Activated naive CD8-positive, alpha-beta T cell (primary cell): ENCODE results near the gene KRT80.
A peak's percentile ranks its signal among the peaks of the same experiment; 100 is the strongest.

ENCODE experiments used
- H3K27ac Mint-ChIP-seq: one replicate; pipeline ENCODE4 v1.8.0; 2021; ENCODE audit warnings: mixed read lengths
- H3K27me3 Mint-ChIP-seq: one replicate; pipeline ENCODE4 v1.8.0; 2021; ENCODE audit warnings: mixed read lengths
- H3K36me3 Mint-ChIP-seq: one replicate; pipeline ENCODE4 v1.8.0; 2021; ENCODE audit warnings: mixed read lengths
- H3K4me1 Mint-ChIP-seq: one replicate; pipeline ENCODE4 v1.8.0; 2021; ENCODE audit warnings: low read depth, mixed read lengths
- H3K4me3 Mint-ChIP-seq: one replicate; pipeline ENCODE4 v1.8.0; 2021; ENCODE audit warnings: mild to moderate bottlenecking, mixed read lengths
- H3K9me3 Mint-ChIP-seq: one replicate; pipeline ENCODE4 v1.8.0; 2021; ENCODE audit warnings: low read depth, mixed read lengths

Gene KRT80

GRCh38 chr12:52144512-52145227, 47.1 kb downstream of the KRT80 start:
- Mint-ChIP-seq H3K27ac (no peak overlapping the region), H3K4me3 (no peak overlapping the region), H3K9me3 (no peaks in the 10 kb centered on the region), H3K4me1 (no peaks in the 10 kb centered on the region), H3K27me3 (peaks cover 1% of the 10 kb centered on the region), H3K36me3 (no peaks in the 10 kb centered on the region)

GRCh38 chr12:52142431-52142830, 49.4 kb downstream of the KRT80 start:
- no peak overlapping the region for H3K4me3 Mint-ChIP-seq
- peak overlapping the region; percentile 62 for H3K27ac Mint-ChIP-seq
- H3K9me3 Mint-ChIP-seq: no peaks in the 10 kb centered on the region
- H3K4me1 Mint-ChIP-seq: no peaks in the 10 kb centered on the region
- peaks cover 1% of the 10 kb centered on the region for H3K27me3 Mint-ChIP-seq
- H3K36me3 Mint-ChIP-seq: no peaks in the 10 kb centered on the region

GRCh38 chr12:52141875-52142274, 49.9 kb downstream of the KRT80 start:
- Mint-ChIP-seq H3K27ac (no peak overlapping the region), H3K36me3 (no peaks in the 10 kb centered on the region), H3K9me3 (no peaks in the 10 kb centered on the region), H3K4me3 (no peak overlapping the region), H3K4me1 (no peaks in the 10 kb centered on the region), H3K27me3 (peaks cover 1% of the 10 kb centered on the region)

- Mint-ChIP-seq H3K27me3 (peaks cover 1% of the 10 kb centered on the region), H3K36me3 (no peaks in the 10 kb centered on the region), H3K27ac (no peak overlapping the region), H3K4me3 (no peak overlapping the region), H3K9me3 (no peaks in the 10 kb centered on the region), H3K4me1 (no peaks in the 10 kb centered on the region)
Measured at GRCh38 chr12:52141306-52141705, 50.5 kb downstream of the KRT80 start.

GRCh38 chr12:52139579-52140062, 52.2 kb downstream of the KRT80 start:
- Mint-ChIP-seq H3K9me3 (no peaks in the 10 kb centered on the region), H3K4me1 (no peaks in the 10 kb centered on the region), H3K27ac (no peak overlapping the region), H3K36me3 (no peaks in the 10 kb centered on the region), H3K27me3 (peaks cover 1% of the 10 kb centered on the region), H3K4me3 (no peak overlapping the region)

GRCh38 chr12:52139147-52139546, 52.7 kb downstream of the KRT80 start:
- Mint-ChIP-seq H3K27ac (no peak overlapping the region), H3K4me1 (no peaks in the 10 kb centered on the region), H3K4me3 (no peak overlapping the region), H3K9me3 (no peaks in the 10 kb centered on the region), H3K36me3 (no peaks in the 10 kb centered on the region), H3K27me3 (peaks cover 1% of the 10 kb centered on the region)

- H3K9me3 Mint-ChIP-seq: no peaks in the 10 kb centered on the region
- no peaks in the 10 kb centered on the region for H3K4me1 Mint-ChIP-seq
- H3K4me3 Mint-ChIP-seq: no peak overlapping the region
- no peaks in the 10 kb centered on the region for H3K36me3 Mint-ChIP-seq
- H3K27ac Mint-ChIP-seq: no peak overlapping the region
- H3K27me3 Mint-ChIP-seq: peaks cover 1% of the 10 kb centered on the region
Measured at GRCh38 chr12:52137746-52138145, 54.1 kb downstream of the KRT80 start.

GRCh38 chr12:52132754-52133161, 59.1 kb downstream of the KRT80 start:
- no peaks in the 10 kb centered on the region for H3K27me3 Mint-ChIP-seq
- no peak overlapping the region for H3K27ac Mint-ChIP-seq
- H3K4me3 Mint-ChIP-seq: no peak overlapping the region
- H3K4me1 Mint-ChIP-seq: no peaks in the 10 kb centered on the region
- no peaks in the 10 kb centered on the region for H3K9me3 Mint-ChIP-seq
- H3K36me3 Mint-ChIP-seq: no peaks in the 10 kb centered on the region

GRCh38 chr12:52130711-52131110, 61.1 kb downstream of the KRT80 start:
- no peak overlapping the region for H3K4me3 Mint-ChIP-seq
- no peaks in the 10 kb centered on the region for H3K4me1 Mint-ChIP-seq
- no peak overlapping the region for H3K27ac Mint-ChIP-seq
- H3K36me3 Mint-ChIP-seq: no peaks in the 10 kb centered on the region
- no peaks in the 10 kb centered on the region for H3K9me3 Mint-ChIP-seq
- no peaks in the 10 kb centered on the region for H3K27me3 Mint-ChIP-seq

- Mint-ChIP-seq H3K36me3 (no peaks in the 10 kb centered on the region), H3K4me1 (no peaks in the 10 kb centered on the region), H3K27me3 (peaks cover 2% of the 10 kb centered on the region), H3K9me3 (no peaks in the 10 kb centered on the region), H3K4me3 (no peak overlapping the region), H3K27ac (no peak overlapping the region)
Measured at GRCh38 chr12:52127683-52128450, 63.9 kb downstream of the KRT80 start.

- Mint-ChIP-seq H3K27me3 (peaks cover 2% of the 10 kb centered on the region), H3K4me1 (no peaks in the 10 kb centered on the region), H3K4me3 (no peak overlapping the region), H3K9me3 (no peaks in the 10 kb centered on the region), H3K27ac (no peak overlapping the region), H3K36me3 (no peaks in the 10 kb centered on the region)
Measured at GRCh38 chr12:52126605-52127578, 64.9 kb downstream of the KRT80 start.

- no peaks in the 10 kb centered on the region for H3K9me3 Mint-ChIP-seq
- H3K36me3 Mint-ChIP-seq: no peaks in the 10 kb centered on the region
- peaks cover 3% of the 10 kb centered on the region for H3K27me3 Mint-ChIP-seq
- peaks cover 3% of the 10 kb centered on the region for H3K4me1 Mint-ChIP-seq
- no peak overlapping the region for H3K4me3 Mint-ChIP-seq
- H3K27ac Mint-ChIP-seq: no peak overlapping the region
Measured at GRCh38 chr12:52126050-52126604, 65.7 kb downstream of the KRT80 start.

- H3K27me3 Mint-ChIP-seq: peaks cover 7% of the 10 kb centered on the region
- H3K4me1 Mint-ChIP-seq: peaks cover 6% of the 10 kb centered on the region
- no peaks in the 10 kb centered on the region for H3K9me3 Mint-ChIP-seq
- no peak overlapping the region for H3K4me3 Mint-ChIP-seq
- no peak overlapping the region for H3K27ac Mint-ChIP-seq
- no peaks in the 10 kb centered on the region for H3K36me3 Mint-ChIP-seq
Measured at GRCh38 chr12:52125476-52125900, 66.3 kb downstream of the KRT80 start.

- Mint-ChIP-seq H3K27me3 (peaks cover 7% of the 10 kb centered on the region), H3K27ac (no peak overlapping the region), H3K9me3 (no peaks in the 10 kb centered on the region)
Measured at GRCh38 chr12:52123487-52124186, 68.2 kb downstream of the KRT80 start.

More at GRCh38 chr12:52123487-52124186, 68.2 kb downstream of the KRT80 start:
- Mint-ChIP-seq H3K36me3 (no peaks in the 10 kb centered on the region), H3K4me3 (no peak overlapping the region), H3K4me1 (peaks cover 11% of the 10 kb centered on the region)
